ENCODE measurements around the gene REXO5. TPM values are rescaled to one million over a fixed set of nuclear protein-coding genes. Genes with fewer than 3 reads are reported as not detected.

Gene REXO5
- total and polyA plus RNA-seq, 8 donors = 0.88 to 4.9 (median 2.1) TPM

GRCh38 chr16:20868890-20869289, 62.6 kb downstream of the REXO5 start:
- Histone ChIP-seq H3K27ac (peak overlapping the region in 2 of 4 donors; percentile 6 to 25), H3K27me3 (no peaks in the 10 kb centered on the region), H3K36me3 (no peaks in the 10 kb centered on the region), H3K4me1 (peaks cover 38 to 41% (median 38%) of the 10 kb centered on the region in 3 donors), H3K4me3 (no peak overlapping the region), H3K9me3 (no peaks in the 10 kb centered on the region)
- intact Hi-C loops (cut with DNase I) = no loop called here
- peak; percentile 79 to 92 (median 87) for ATAC-seq
- no peak for FAIRE-seq
- 3 to 5% methylated on average over 3 of the region's 3 CpGs for WGBS, 2 donors
- DNase-seq = peak; percentile 73 to 92 (median 83)
- TF ChIP-seq CTCF (IDR thresholded peaks at IDR 0.05) = no peak

GRCh38 chr16:20870122-20870820, 63.9 kb downstream of the REXO5 start:
- Histone ChIP-seq H3K4me1 (peaks cover 36 to 41% (median 40%) of the 10 kb centered on the region in 3 donors), H3K27me3 (no peaks in the 10 kb centered on the region), H3K36me3 (no peaks in the 10 kb centered on the region), H3K4me3 (no peak overlapping the region), H3K27ac (no peak overlapping the region), H3K9me3 (no peaks in the 10 kb centered on the region)
- no peak for ATAC-seq
- no peak for FAIRE-seq
- no peak for TF ChIP-seq CTCF (IDR thresholded peaks at IDR 0.05)
- intact Hi-C loops (cut with DNase I) = no loop called here
- DNase-seq = no peak
- 77 to 81% methylated on average over 2 of the region's 2 CpGs for WGBS, 2 donors

GRCh38 chr16:20871258-20871657, 64.9 kb downstream of the REXO5 start:
- no peak for DNase-seq
- Histone ChIP-seq H3K4me3 (no peak overlapping the region), H3K9me3 (no peaks in the 10 kb centered on the region), H3K4me1 (peaks cover 27 to 31% (median 30%) of the 10 kb centered on the region in 3 donors), H3K36me3 (no peaks in the 10 kb centered on the region), H3K27me3 (no peaks in the 10 kb centered on the region), H3K27ac (no peak overlapping the region)
- no peak for ATAC-seq
- TF ChIP-seq CTCF (IDR thresholded peaks at IDR 0.05) = no peak
- no peak for FAIRE-seq
- intact Hi-C loops (cut with DNase I) = no loop called here
- 15 to 28% methylated on average over 2 of the region's 2 CpGs for WGBS, 2 donors

GRCh38 chr16:20871941-20872815, 65.9 kb downstream of the REXO5 start:
- Histone ChIP-seq H3K27me3 (no peaks in the 10 kb centered on the region), H3K4me1 (peaks cover 20 to 22% (median 21%) of the 10 kb centered on the region in 3 donors), H3K4me3 (no peak overlapping the region), H3K9me3 (no peaks in the 10 kb centered on the region), H3K36me3 (no peaks in the 10 kb centered on the region), H3K27ac (no peak overlapping the region)
- WGBS, 2 donors = 81% methylated on average over 9 of the region's 9 CpGs
- intact Hi-C loops (cut with DNase I) = no loop called here
- FAIRE-seq (no peak), DNase-seq (no peak), ATAC-seq (no peak)
- no peak for TF ChIP-seq CTCF (IDR thresholded peaks at IDR 0.05)
